Left lung (tissue), 10 donors: ENCODE measurements around the gene MORN1. TPM values are rescaled to one million over a fixed set of nuclear protein-coding genes. Genes with fewer than 3 reads are reported as not detected.

Source experiments
- ATAC-seq: fragments of 200-7000 bp; cut with Tn5 transposase; one replicate; pipeline ENCODE4 v1.9.1; 2020; ENCODE audit warnings: moderate library complexity
- DNase-seq, 4 donors: peaks; one replicate each; pipeline ENCODE4 v3.0.0-alpha.2; 2013 to 2020
- H3K27ac ChIP-seq, 2 donors: fragments of 200-600 bp; sonication (generic) in 1 of 2; one replicate each; pipeline versions ENCODE4 v1.5.0 to v1.8.0; 2020 to 2021
- H3K27me3 ChIP-seq, 2 donors: fragments of 200-600 bp; sonication (generic) in 1 of 2; one replicate each; pipeline versions ENCODE4 v1.5.0 to v1.8.0; 2020 to 2021
- H3K36me3 ChIP-seq, 2 donors: fragments of 200-600 bp; sonication (generic) in 1 of 2; one replicate each; pipeline versions ENCODE4 v1.5.0 to v1.8.0; 2020 to 2021
- H3K4me1 ChIP-seq, 2 donors: fragments of 200-600 bp; one replicate each; pipeline ENCODE4 v1.8.0; 2021
- H3K4me3 ChIP-seq, 2 donors: fragments of 200-600 bp; sonication (generic) in 1 of 2; one replicate each; pipeline versions ENCODE4 v1.5.0 to v1.8.0; 2020 to 2021; ENCODE audit warnings: mild to moderate bottlenecking in 1 of 2
- H3K9me3 ChIP-seq, 2 donors: fragments of 200-600 bp; sonication (generic) in 1 of 2; one replicate each; pipeline versions ENCODE4 v1.5.0 to v1.8.0; 2020 to 2021
- intact Hi-C, 2 donors: fragments of 100-400 bp; cut with DNase I; formaldehyde crosslinking; loops; one replicate each; pipeline versions ENCODE4 v1.11.2 to v1.14.2; 2022
- polyA plus RNA-seq, 6 donors: library from polyadenylated mRNA; unstranded; fragments of 120-200 nt; gene quantifications; one replicate each; pipeline ENCODE4 v1.2.1, GENCODE V29; 2013; ENCODE audit not compliant: insufficient read length in 6 of 6
- total RNA-seq, 2 donors: library from RNA; stranded (reverse); fragmentation: NEBNext Ultra II Directional; extraction: Animal tissue kit (Norgen Biotek cat#: 25700); gene quantifications; one replicate each; pipeline ENCODE4 v1.2.1, GENCODE V29; 2021
- TF ChIP-seq, protein P1 (sequence below), 2 donors: fragments of 200-600 bp; sonication (generic) in 1 of 2; IDR thresholded peaks; one replicate each; pipeline versions ENCODE4 v1.5.0 to v1.8.0; 2021; ENCODE audit warnings: antibody characterized with exemption in 2 of 2
- donor health status: DM: no; HTN: yes; CAD: no.
- donor health status: DM: no; HTN: no; CAD: no.

MORN1 gene
- total and polyA plus RNA-seq, 8 donors = 7.5 to 17.8 (median 14.1) TPM

DNA sequence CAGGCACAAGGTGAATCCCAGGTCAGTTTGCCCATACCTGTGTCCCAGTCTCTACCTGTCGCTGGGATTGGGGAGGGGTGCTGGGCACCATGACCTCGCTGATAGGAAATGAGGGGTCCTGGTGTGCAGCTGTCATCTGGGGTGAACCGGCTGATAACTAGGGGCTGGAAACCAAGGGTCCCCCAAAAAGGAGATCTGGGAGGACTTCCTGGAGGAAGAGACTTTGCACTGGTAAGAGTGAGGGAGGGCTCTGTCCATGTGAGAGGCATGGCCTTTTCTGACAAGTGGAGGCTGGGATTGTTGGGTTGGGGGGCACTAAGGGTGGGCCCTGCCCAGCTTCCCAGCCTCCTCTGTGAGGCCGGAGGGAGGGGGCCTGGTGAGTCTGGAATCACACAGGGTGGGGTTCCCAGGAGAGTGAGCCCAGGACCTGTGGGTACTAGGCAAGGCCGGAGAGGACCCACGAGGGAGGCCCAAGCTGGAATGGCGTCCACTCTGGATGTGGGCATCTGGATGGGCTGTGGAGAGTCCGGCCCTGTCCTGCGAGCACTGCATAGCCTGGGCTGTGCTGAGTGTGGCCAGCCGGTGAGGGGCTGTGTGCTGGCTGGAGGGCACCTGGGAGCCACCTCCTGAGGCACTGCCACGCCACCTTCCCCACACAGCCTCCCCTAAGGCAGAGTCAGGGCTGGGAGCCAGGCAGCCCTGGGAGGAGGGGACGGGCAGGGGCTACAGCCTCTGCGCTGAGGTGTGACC, 25.9 kb upstream of the MORN1 start:
- DNase-seq (no peak), ATAC-seq (no peak)
- Histone ChIP-seq H3K9me3 (no peaks in the 10 kb centered on the region), H3K27me3 (peaks cover 0 to 68% of the 10 kb centered on the region in 2 donors), H3K4me1 (peaks cover 11 to 19% of the 10 kb centered on the region in 2 donors), H3K4me3 (no peak overlapping the region), H3K27ac (no peak overlapping the region), H3K36me3 (no peaks in the 10 kb centered on the region)
- TF ChIP-seq, protein P1, sequence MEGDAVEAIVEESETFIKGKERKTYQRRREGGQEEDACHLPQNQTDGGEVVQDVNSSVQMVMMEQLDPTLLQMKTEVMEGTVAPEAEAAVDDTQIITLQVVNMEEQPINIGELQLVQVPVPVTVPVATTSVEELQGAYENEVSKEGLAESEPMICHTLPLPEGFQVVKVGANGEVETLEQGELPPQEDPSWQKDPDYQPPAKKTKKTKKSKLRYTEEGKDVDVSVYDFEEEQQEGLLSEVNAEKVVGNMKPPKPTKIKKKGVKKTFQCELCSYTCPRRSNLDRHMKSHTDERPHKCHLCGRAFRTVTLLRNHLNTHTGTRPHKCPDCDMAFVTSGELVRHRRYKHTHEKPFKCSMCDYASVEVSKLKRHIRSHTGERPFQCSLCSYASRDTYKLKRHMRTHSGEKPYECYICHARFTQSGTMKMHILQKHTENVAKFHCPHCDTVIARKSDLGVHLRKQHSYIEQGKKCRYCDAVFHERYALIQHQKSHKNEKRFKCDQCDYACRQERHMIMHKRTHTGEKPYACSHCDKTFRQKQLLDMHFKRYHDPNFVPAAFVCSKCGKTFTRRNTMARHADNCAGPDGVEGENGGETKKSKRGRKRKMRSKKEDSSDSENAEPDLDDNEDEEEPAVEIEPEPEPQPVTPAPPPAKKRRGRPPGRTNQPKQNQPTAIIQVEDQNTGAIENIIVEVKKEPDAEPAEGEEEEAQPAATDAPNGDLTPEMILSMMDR (IDR thresholded peaks at IDR 0.05) = no peak
- intact Hi-C loops = loop anchor here in 1 of 2 donors (10.0 kb wide), 3 partner anchors 128 to 1008 kb away; no protein-coding TSS in a partner anchor

DNA sequence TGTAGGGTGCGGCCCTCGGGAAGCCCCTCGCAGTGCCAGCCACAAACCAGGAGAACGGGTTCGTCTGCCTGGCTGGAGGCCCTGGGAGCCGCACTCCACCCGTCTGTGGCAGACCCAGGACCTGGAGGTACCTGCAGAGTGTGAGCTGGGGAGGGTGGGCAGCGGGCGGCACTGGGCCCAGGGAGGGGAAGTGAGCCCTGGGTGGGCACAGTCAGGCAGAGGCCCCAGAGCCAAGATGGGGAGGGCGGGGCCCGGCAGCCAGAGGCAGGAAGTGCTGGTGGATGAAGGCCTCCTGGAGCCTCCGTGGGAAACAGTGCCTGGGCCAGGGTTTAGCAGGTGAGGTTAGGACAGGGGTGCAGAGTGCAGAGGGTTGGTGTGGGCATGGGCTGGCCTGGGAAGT, 25.0 kb upstream of the MORN1 start:
- no peaks in the 10 kb centered on the region for H3K36me3 ChIP-seq
- H3K4me1 ChIP-seq = peaks cover 16 to 25% of the 10 kb centered on the region in 2 donors
- no peaks in the 10 kb centered on the region for H3K9me3 ChIP-seq
- DNase-seq (peak in 3 of 4 donors; percentile 39 to 83 (median 75)), ATAC-seq (no peak)
- no peak overlapping the region for H3K4me3 ChIP-seq
- TF ChIP-seq, protein P1 (IDR thresholded peaks at IDR 0.05) = no peak
- intact Hi-C loops = loop anchor here in 1 of 2 donors (10.0 kb wide), 3 partner anchors 128 to 1008 kb away; no protein-coding TSS in a partner anchor
- H3K27me3 ChIP-seq = peaks cover 0 to 68% of the 10 kb centered on the region in 2 donors
- no peak overlapping the region for H3K27ac ChIP-seq

DNA sequence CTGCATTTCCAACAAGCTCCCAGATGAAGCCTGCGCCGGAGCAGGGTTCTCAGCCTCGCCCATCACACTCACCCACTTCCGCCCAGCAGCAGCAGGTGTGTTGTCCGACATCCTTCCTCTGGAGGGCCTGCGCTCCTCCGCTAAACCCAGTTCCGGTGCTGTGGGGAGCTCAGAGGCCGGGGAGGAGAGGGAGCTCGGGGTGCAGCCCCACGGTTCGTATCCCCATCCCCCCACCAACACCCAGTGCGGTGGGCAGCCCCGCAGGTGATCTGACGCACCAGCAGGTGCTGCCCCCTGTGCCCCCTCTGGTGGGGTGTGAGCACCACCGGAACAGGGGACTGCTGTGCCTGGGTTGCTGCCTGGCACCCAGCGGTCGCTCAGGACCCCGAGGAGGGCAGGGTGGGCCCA, 24.5 kb upstream of the MORN1 start:
- TF ChIP-seq, protein P1 (IDR thresholded peaks at IDR 0.05) = no peak
- ATAC-seq (no peak), DNase-seq (peak in 2 of 4 donors; percentile 40 to 76)
- peaks cover 0 to 63% of the 10 kb centered on the region in 2 donors for H3K27me3 ChIP-seq
- H3K9me3 ChIP-seq = no peaks in the 10 kb centered on the region
- no peak overlapping the region for H3K27ac ChIP-seq
- H3K4me3 ChIP-seq = no peak overlapping the region
- H3K4me1 ChIP-seq = peaks cover 16 to 27% of the 10 kb centered on the region in 2 donors
- intact Hi-C loops = loop anchor here in 1 of 2 donors (10.0 kb wide), 3 partner anchors 129 to 1009 kb away; no protein-coding TSS in a partner anchor
- H3K36me3 ChIP-seq = no peaks in the 10 kb centered on the region

DNA sequence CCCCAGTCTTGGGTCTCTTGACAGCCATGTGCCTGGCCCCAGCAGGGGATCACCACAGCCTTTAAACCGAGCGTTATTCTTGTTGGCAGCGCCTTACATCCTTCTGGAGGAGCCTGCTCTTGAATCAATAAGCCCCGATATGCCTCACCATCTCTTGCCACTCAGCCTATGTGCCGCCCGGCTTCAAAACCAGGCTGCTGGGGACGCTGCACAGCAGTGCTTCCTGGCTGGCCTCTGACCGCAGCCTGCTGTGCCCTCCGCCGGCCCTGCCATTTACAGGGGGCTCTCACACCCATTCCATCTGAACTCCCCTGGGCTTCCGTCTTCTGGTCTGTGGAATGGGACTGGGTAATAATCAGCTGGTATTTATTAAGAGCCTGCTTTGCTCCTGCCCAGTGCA, 24.0 kb upstream of the MORN1 start:
- peaks cover 0 to 58% of the 10 kb centered on the region in 2 donors for H3K27me3 ChIP-seq
- no peak overlapping the region for H3K27ac ChIP-seq
- DNase-seq (peak in 1 of 4 donors; percentile 51), ATAC-seq (no peak)
- H3K36me3 ChIP-seq = no peaks in the 10 kb centered on the region
- TF ChIP-seq, protein P1 (IDR thresholded peaks at IDR 0.05) = no peak
- no peaks in the 10 kb centered on the region for H3K9me3 ChIP-seq
- intact Hi-C loops = loop anchor here in 1 of 2 donors (10.0 kb wide), 3 partner anchors 129 to 1009 kb away; no protein-coding TSS in a partner anchor
- H3K4me1 ChIP-seq = peaks cover 16 to 27% of the 10 kb centered on the region in 2 donors
- H3K4me3 ChIP-seq = no peak overlapping the region

DNA sequence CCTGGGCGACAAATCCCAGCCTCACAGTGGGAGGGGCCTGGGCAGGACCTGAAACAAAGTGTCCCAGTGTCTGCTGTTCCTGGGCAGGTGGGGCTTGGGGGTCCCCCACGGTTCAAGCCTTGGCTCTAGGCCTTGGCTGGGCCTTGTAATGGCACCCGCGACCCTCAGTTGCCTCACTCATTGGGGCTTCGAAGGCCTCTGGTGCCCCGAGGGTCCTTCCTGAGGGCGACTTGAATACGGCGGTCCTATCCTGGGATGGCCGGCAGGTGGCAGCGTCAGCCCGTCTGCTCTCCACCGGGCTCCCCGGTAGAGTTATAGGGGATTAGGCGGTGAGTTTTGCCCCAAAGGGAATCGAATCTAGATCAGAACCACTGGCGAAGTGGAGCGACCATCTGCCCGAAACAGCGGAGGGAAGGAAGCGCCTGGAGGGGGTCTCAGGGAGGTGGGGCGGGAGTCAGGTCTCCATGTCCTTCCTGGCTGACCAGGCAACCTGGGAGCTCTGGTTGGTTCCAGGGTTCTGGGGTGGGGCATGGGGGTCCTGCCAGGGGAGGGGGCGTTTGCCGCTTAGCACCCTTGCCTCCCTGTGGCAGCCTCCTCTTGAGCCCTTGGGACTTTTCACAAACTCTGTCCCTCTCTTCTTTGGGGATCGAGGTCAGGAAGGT, 23.1 kb upstream of the MORN1 start:
- H3K27ac ChIP-seq = no peak overlapping the region
- intact Hi-C loops = loop anchor here in 1 of 2 donors (5.0 to 10.0 kb wide), 4 partner anchors 130 to 1010 kb away; no protein-coding TSS in a partner anchor
- ATAC-seq (peak; percentile 50), DNase-seq (peak; percentile 54 to 93 (median 74))
- no peaks in the 10 kb centered on the region for H3K9me3 ChIP-seq
- H3K4me3 ChIP-seq = peak overlapping the region in 1 of 2 donors; percentile 75
- peaks cover 16 to 27% of the 10 kb centered on the region in 2 donors for H3K4me1 ChIP-seq
- H3K36me3 ChIP-seq = no peaks in the 10 kb centered on the region
- TF ChIP-seq, protein P1 (IDR thresholded peaks at IDR 0.05) = peak; percentile 92
- H3K27me3 ChIP-seq = peaks cover 0 to 49% of the 10 kb centered on the region in 2 donors
